NCI-H69 (cell line): ENCODE measurements around the gene SMAD9.

Source experiments
- DNase-seq: peaks from one replicate; lab custom pipeline; 2025; lab: John Stamatoyannopoulos, UW

SMAD9 gene

GRCh38 chr13:36817996-36818803 lies 101.8 kb downstream of the SMAD9 start:
- DNase-seq = peak; percentile 55

- peak; percentile 12 for DNase-seq
These were observed 105.0 kb downstream of the SMAD9 start for GRCh38 chr13:36815062-36815461.

DNA sequence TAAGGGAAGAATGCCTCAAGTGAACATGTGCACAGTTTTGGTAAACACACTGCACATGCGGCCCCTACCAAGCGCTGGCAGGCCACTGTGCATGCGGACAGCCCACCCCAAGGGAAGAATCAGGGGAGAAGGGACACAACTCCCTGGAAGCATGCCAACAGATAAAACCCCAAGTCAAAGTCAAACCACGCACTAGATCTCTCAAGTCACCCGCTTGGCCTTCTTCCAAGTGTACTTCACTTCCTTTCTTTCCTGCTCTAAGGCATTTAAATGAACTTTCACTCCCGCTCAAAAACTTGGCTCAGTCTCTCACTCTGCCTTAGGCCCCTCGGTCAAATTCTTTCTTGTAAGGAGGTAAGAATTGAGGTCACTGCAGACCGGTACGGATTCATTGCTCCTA lies 105.6 kb downstream of the SMAD9 start:
- DNase-seq = no peak

DNA sequence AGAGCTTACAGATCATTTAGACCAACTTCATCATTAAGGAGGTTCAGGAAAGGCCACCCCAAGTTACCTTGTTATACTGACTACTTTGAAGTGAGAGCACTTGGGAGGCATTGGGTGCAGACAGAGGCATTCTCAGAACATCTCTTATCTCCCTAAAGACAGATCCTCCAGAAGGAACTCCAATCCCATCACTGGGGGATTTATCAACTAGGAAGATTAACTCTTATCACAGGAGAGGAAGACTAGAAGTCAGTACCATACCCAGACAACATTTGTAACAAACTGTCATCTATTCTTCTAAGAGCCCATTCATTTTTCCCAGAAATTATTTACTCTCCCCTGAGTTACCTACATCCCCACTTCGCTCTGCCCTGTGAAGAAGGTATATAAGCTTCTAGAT lies 106.8 kb downstream of the SMAD9 start:
- no peak for DNase-seq

DNA sequence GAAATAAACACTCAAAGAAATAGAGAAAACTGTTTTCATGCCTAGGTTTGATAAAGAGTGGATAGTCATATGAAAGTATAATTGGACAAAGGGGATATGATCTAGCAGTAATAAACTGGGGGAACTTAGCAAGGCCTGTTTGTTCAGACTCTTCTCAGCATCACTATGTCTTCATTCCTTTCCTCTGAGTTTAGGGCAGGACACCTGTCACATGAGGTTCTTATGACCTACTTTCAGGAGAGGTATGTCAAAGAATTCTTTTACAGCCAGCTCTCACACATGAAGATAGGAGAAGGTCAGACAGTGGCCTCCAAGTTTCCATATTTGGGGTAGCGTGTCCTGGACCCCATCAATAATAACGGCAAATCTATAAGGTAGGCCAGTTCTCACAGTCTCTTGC lies 112.4 kb downstream of the SMAD9 start:
- DNase-seq = no peak

DNA sequence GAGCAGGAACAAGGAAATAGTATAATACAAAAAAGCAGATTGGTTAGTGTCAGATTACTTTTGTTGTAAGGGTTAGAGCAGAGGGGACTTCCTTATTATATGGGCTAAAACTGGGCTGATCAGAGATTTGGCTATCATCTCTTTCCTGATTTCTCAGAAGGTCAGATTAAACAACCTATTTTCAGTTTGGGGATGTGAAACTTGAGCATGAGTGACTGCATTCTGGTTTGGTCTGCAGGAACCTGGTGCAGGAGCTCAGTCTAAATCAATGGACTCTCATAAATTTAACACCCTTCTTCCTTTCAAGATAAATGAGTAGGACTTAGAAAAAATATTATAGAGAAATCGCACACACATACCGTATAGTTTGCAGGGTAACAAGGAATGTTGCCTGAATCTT lies 113.9 kb downstream of the SMAD9 start:
- no peak for DNase-seq

DNA sequence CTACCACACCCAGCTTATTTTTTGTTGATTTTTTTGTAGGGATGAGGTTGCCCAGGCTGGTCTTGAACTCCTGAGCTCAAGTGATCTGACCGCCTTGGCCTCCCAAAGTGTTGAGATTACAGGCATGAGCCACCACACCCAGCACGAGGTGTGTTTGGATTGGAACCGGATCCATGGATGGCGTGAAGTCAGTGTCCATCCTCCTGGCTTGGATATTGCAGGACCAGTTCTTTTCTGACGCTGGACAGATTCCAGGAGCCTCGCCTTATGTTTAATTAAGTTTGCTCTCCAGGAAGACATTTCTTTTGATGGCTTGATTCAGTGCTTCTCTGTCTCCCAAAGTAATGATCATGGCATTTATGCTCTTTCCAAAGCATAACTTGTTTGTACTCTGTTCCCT lies 115.5 kb downstream of the SMAD9 start:
- peak; percentile 42 for DNase-seq

DNA sequence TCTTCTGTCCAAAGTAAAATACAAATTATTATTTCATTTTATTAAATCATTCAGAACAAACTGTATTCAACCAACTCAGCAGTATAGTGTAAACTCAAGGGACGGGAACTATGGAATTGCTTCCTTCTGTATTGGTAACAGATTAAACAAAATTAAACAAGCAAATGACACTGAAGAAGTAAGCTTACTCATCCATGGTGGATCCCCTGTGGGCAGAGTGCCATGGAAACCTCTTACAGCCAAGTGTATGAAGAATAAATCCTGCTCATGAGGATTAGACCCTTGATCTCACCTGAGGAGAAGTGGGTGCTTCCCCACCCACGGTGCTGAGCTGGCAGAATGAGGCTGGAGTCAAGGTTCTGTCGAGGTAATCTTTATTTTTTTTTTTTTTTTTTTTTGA lies 119.0 kb downstream of the SMAD9 start:
- DNase-seq = peak; percentile 48

DNA sequence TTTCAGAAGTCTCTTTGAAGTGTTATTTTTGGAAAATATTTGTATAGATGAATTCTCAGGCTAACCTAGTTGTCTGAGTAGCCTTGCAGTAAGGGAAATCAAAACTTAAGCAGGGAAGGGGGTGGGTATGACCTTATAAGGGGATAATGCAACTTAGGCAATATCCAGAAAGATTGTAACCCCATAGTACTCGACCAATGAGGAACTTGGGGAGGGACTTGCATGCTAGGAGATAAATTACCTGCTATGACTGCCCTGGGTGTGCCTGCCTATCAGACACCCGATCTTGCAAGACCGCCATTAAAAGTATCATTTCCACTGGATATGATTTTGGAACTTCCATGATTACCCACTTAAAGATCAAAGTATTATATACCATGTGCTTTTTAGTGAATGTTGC lies 124.0 kb downstream of the SMAD9 start:
- no peak for DNase-seq

DNA sequence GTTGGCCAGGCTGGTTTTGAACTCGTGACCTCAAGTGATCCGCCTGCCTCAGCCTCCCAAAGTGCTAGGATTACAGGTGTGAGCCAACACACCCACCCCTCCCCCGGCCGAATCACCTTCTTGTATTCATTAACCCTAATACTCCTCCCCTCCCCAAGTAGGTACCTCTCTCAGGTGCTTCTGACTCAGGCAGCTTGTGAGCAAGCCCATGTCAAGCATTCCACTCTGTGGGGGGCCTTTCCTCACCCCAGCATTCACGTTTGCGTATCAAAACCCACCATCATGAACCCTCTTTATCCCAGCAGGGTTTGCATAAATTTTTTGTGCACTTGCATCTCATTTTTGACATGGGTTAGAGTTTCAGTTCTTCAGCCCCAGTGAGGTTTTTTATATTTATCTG lies 124.6 kb downstream of the SMAD9 start:
- no peak for DNase-seq
